ENCODE measurements around the gene UCP3.

Gene UCP3

GRCh38 chr11:73968356-73968966 is 40.4 kb downstream of the UCP3 start:
- Mint-ChIP-seq H3K27ac (no peak overlapping the region), H3K27me3 (ENCODE audit: low read depth) (peaks cover 13% of the 10 kb centered on the region), H3K36me3 (ENCODE audit: low read depth) (no peaks in the 10 kb centered on the region), H3K4me1 (peaks cover 7% of the 10 kb centered on the region), H3K9me3 (no peaks in the 10 kb centered on the region), H3K4me3 (no peak overlapping the region)
- TF ChIP-seq, protein P1, sequence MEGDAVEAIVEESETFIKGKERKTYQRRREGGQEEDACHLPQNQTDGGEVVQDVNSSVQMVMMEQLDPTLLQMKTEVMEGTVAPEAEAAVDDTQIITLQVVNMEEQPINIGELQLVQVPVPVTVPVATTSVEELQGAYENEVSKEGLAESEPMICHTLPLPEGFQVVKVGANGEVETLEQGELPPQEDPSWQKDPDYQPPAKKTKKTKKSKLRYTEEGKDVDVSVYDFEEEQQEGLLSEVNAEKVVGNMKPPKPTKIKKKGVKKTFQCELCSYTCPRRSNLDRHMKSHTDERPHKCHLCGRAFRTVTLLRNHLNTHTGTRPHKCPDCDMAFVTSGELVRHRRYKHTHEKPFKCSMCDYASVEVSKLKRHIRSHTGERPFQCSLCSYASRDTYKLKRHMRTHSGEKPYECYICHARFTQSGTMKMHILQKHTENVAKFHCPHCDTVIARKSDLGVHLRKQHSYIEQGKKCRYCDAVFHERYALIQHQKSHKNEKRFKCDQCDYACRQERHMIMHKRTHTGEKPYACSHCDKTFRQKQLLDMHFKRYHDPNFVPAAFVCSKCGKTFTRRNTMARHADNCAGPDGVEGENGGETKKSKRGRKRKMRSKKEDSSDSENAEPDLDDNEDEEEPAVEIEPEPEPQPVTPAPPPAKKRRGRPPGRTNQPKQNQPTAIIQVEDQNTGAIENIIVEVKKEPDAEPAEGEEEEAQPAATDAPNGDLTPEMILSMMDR (IDR thresholded peaks at IDR 0.05; ENCODE audit: unreplicated experiment in 3 of 3): no peak

DNA sequence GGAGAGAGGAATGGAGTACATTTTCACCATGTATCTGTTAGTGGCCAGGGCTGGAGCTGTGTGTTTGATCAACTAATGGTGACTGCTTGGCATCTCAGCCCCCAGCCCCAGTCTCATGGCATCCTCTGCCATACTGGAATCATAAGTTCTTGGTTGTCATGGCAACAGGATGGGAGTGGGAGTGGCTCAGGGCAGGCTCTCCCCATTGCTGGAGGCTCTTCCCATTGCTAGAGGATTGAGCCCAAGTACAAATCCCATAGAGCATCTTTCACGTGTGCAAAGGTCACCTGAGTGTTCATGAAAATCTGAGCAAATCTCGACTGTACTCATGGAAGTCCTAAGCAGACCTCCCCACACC is 43.1 kb downstream of the UCP3 start:
- TF ChIP-seq, protein P1 (IDR thresholded peaks at IDR 0.05; ENCODE audit: unreplicated experiment in 3 of 3): no peak
- Mint-ChIP-seq H3K9me3 (no peaks in the 10 kb centered on the region), H3K36me3 (ENCODE audit: low read depth) (no peaks in the 10 kb centered on the region), H3K27me3 (ENCODE audit: low read depth) (peaks cover 17% of the 10 kb centered on the region), H3K4me1 (peaks cover 7% of the 10 kb centered on the region), H3K4me3 (no peak overlapping the region), H3K27ac (no peak overlapping the region)

DNA sequence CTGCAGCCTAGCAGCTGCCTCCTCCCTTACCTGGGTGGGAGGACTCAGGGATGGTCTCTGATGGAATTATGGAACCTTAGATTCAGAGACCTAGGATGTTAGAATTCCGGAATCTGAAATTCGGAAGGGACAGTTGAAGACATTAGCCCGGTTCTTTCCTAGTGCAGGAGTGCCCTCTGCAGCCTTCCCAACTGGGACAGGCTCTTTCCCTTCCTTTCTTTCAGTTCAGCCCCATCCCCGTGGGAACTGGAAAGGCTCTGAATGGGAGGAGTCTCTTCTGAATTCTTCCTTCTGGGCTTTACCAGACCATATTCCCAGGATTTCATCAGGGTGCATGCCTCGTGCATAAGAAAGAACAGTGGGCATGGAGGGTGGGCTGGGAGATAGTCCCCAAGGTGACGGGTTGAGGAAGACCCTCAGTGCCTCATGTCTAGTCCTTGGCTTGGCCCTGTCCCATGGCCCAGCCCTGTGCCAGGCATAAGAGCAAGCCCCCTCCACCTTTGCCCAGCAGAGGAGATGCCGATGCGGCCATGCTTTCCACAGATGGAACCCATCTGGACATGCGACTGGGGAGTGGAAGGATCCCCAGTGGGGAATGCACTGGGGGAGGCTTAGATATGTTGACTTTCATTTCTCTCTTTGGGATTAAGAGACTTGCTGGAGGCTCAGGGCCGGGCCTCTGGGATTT is 43.7 kb downstream of the UCP3 start:
- H3K4me1 Mint-ChIP-seq: peaks cover 7% of the 10 kb centered on the region
- H3K4me3 Mint-ChIP-seq: no peak overlapping the region

DNA sequence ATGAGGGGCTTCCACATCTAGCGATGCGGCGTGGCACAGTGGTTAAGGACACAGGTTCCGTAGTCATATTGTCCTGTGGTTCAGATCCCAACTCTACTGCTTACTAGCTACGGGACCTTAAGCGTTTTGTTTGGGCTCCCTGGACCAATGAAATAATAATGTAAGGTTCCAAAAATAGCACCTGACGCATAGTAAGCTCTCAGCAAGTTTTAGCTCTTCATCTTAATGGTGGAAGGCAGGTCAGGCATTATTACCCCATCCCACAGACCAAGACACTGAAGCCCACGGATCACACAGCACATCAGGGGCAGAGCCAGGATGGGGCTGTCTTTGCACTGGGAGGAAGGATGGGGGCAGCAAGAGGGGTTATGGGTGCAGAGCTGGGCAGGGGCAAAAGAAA is 45.0 kb downstream of the UCP3 start:
- peaks cover 17% of the 10 kb centered on the region for H3K27me3 Mint-ChIP-seq (ENCODE audit: low read depth)
- no peaks in the 10 kb centered on the region for H3K9me3 Mint-ChIP-seq
- TF ChIP-seq, protein P1 (IDR thresholded peaks at IDR 0.05; ENCODE audit: unreplicated experiment in 3 of 3): no peak
- H3K4me1 Mint-ChIP-seq: peaks cover 5% of the 10 kb centered on the region
- no peak overlapping the region for H3K27ac Mint-ChIP-seq
- H3K36me3 Mint-ChIP-seq (ENCODE audit: low read depth): no peaks in the 10 kb centered on the region
- H3K4me3 Mint-ChIP-seq: no peak overlapping the region

More for the DNA sequence above, 43.7 kb downstream of the UCP3 start:
- Mint-ChIP-seq H3K9me3 (no peaks in the 10 kb centered on the region), H3K27ac (no peak overlapping the region), H3K36me3 (ENCODE audit: low read depth) (no peaks in the 10 kb centered on the region), H3K27me3 (ENCODE audit: low read depth) (peaks cover 17% of the 10 kb centered on the region)
- TF ChIP-seq, protein P1 (IDR thresholded peaks at IDR 0.05; ENCODE audit: unreplicated experiment in 3 of 3): no peak

- TF ChIP-seq, protein P1 (IDR thresholded peaks at IDR 0.05; ENCODE audit: unreplicated experiment in 3 of 3): no peak
- peaks cover 17% of the 10 kb centered on the region for H3K27me3 Mint-ChIP-seq (ENCODE audit: low read depth)
- H3K27ac Mint-ChIP-seq: no peak overlapping the region
- H3K36me3 Mint-ChIP-seq (ENCODE audit: low read depth): no peaks in the 10 kb centered on the region
- H3K4me3 Mint-ChIP-seq: no peak overlapping the region
- no peaks in the 10 kb centered on the region for H3K9me3 Mint-ChIP-seq
- no peaks in the 10 kb centered on the region for H3K4me1 Mint-ChIP-seq
Observed at GRCh38 chr11:73962101-73962705, 46.7 kb downstream of the UCP3 start.
